PC-9 (cell line): ENCODE measurements around the gene PYGO1.
"Not testable (repeated sequence)": the region's sequence is repeated elsewhere in the genome, so short reads cannot be mapped to it uniquely, and the experiment has no call there.

Source experiments
- CTCF ChIP-seq: fragments of 200-600 bp; sonication (generic); conservative IDR thresholded peaks from 2 replicates; pipeline ENCODE4 v1.6.1; 2017; ENCODE audit warnings: mixed run types, antibody characterized with exemption, mild to moderate bottlenecking, moderate library complexity
- EZH2 ChIP-seq: fragments of 200-600 bp; sonication (generic); IDR thresholded peaks from 2 replicates; pipeline ENCODE4 v1.8.0; 2017; ENCODE audit warnings: antibody characterized with exemption, low read depth

GRCh38 chr15:55488952-55489600, 99.1 kb downstream of the PYGO1 start:
- not testable (repeated sequence) for TF ChIP-seq CTCF, EZH2
